Body of pancreas (tissue), 4 donors: ENCODE results near the gene ISYNA1.

Source experiments
- CTCF ChIP-seq, 7 experiments: fragments of 450-650 bp in 4 of 7; fragments of 200-600 bp in 3 of 7; sonication (generic) in 3 of 7; IDR thresholded peaks; one replicate each; pipeline ENCODE4 v1.5.1; 2016 to 2019; ENCODE audit warnings: antibody characterized with exemption in 7 of 7
- POLR2A ChIP-seq, 3 donors: fragments of 450-650 bp; IDR thresholded peaks; one replicate each; pipeline ENCODE4 v1.6.1; 2016; ENCODE audit warnings: antibody characterized with exemption in 3 of 3, mild to moderate bottlenecking in 2 of 3

- no peak for TF ChIP-seq CTCF (IDR thresholded peaks at IDR 0.05)
- peak in 1 of 3 donors; percentile 14 for TF ChIP-seq POLR2A (IDR thresholded peaks at IDR 0.05)
Measured at GRCh38 chr19:18418483-18419194, 19.3 kb downstream of the ISYNA1 start.
